Heart left ventricle (tissue), 16 donors: ENCODE data around the gene CYBRD1. TPM values are rescaled to one million over a fixed set of nuclear protein-coding genes. Genes with fewer than 3 reads are reported as not detected.

Source experiments
- ATAC-seq, 4 donors: fragments of 200-7000 bp; cut with Tn5 transposase; one replicate each; pipeline ENCODE4 v1.9.1; 2020 to 2022; ENCODE audit warnings: moderate library complexity in 4 of 4, mild to moderate bottlenecking in 3 of 4, moderate number of reproducible peaks in 1 of 4
- DNase-seq, 5 donors: peaks; one replicate each; pipeline ENCODE4 v3.0.0-alpha.2; 2020
- H3K27ac ChIP-seq, 12 donors: fragments of 200-600 bp; sonication (generic) in 4 of 12; one replicate each; pipeline versions ENCODE4 v1.5.0 to v1.8.0; 2016 to 2022; ENCODE audit warnings: mild to moderate bottlenecking in 2 of 12
- H3K27me3 ChIP-seq, 9 donors: fragments of 200-600 bp; sonication (generic) in 2 of 9; one replicate each; pipeline versions ENCODE4 v1.5.1 to v1.8.0; 2016 to 2022; ENCODE audit warnings: mild to moderate bottlenecking in 3 of 9
- H3K36me3 ChIP-seq, 9 donors: fragments of 200-600 bp; sonication (generic) in 2 of 9; one replicate each; pipeline versions ENCODE4 v1.5.0 to v1.8.0; 2018 to 2022; ENCODE audit warnings: mild to moderate bottlenecking in 2 of 9
- H3K4me1 ChIP-seq, 12 donors: fragments of 200-600 bp; sonication (generic) in 4 of 12; one replicate each; pipeline versions ENCODE4 v1.5.0 to v1.8.0; 2016 to 2022; ENCODE audit warnings: mild to moderate bottlenecking in 3 of 12
- H3K4me3 ChIP-seq, 12 donors: fragments of 200-600 bp; sonication (generic) in 4 of 12; one replicate each; pipeline versions ENCODE4 v1.5.0 to v1.8.0; 2017 to 2022; ENCODE audit warnings: mild to moderate bottlenecking in 9 of 12, moderate library complexity in 4 of 12
- H3K9me3 ChIP-seq, 12 donors: fragments of 200-600 bp; sonication (generic) in 4 of 12; one replicate each; pipeline versions ENCODE4 v1.5.0 to v1.8.0; 2016 to 2022; ENCODE audit warnings: mild to moderate bottlenecking in 1 of 12
- CTCF ChIP-seq, 12 donors: fragments of 200-600 bp; sonication (generic) in 4 of 12; IDR thresholded peaks; one replicate each; pipeline versions ENCODE4 v1.5.0 to v1.8.0; 2018 to 2022; ENCODE audit warnings: antibody characterized with exemption in 12 of 12, mild to moderate bottlenecking in 5 of 12
- POLR2A ChIP-seq, 2 donors: fragments of 450-650 bp; IDR thresholded peaks; one replicate each; pipeline ENCODE4 v1.6.1; 2017; ENCODE audit warnings: antibody characterized with exemption in 2 of 2, mild to moderate bottlenecking in 2 of 2, moderate library complexity in 2 of 2
- WGBS, 4 donors: extraction: QIAGEN DNeasy Blood & Tissue Kit in 2 of 4; methylation state at CpG; one replicate each; pipeline versions ENCODE4 v1.1.5 to v1.1.7; 2013 to 2018; 5-methylcytosine and 5-hydroxymethylcytosine counted together
- intact Hi-C, 10 donors: fragments of 100-400 bp; cut with DNase I; formaldehyde crosslinking; loops; one replicate each; pipeline versions ENCODE4 v1.11.1 to v1.14.2; 2022
- polyA plus RNA-seq, 2 donors: library from polyadenylated mRNA; stranded (reverse); fragments of 200-250 nt; gene quantifications; one replicate each; pipeline ENCODE4 v1.2.3, GENCODE V29; 2013
- total RNA-seq, 9 donors: library from RNA; depleted of rRNA in 2 of 9; stranded (reverse); fragments of >200 nt in 2 of 9; fragmentation: NEBNext Ultra II Directional in 3 of 9; extraction: Animal tissue kit (Norgen Biotek cat#: 25700) in 3 of 9; gene quantifications; one replicate each; pipeline versions ENCODE4 v1.1.0 to v1.2.4, GENCODE V29; 2016 to 2023
- donor health status: ischemic (EF 13 %, LVEDD 7.1; RV severe dilation, severe dysfunction).
- donor health status: healthy with polysubstance abuse.
- donor health status: DM: no; HTN: yes; CAD: no.
- donor health status: DM: no; HTN: no; CAD: no.
- donor health status: ischemic (EF 25% LVEDD 6.9; RV normal size, moderate dysfunction).
- donor health status: ischemic (EF 25% LVEDD 5.7; RV mildly dilated, moderate dysfunction).
- donor health status: healthy.
- donor health status: DM: yes; HTN: yes; CAD: no.
- donor health status: ischemic (EF 35%, LVEDD 5.7; RV mildly dilated, moderate dysfunction).
- donor health status: nonischemic (EF 11% LVEDD 7.7; RV severe dilation, severe dysfunction).
- donor health status: DM: yes; HTN: yes; CAD: no.
- donor health status: PGD.
- donor health status: ischemic (EF 29% LVEDD 5.4; RV normal size, mild dysfunction).
- donor health status: nonischemic (EF 23%, LVEDD 6.1; RV moderate dilation, normal function).

CYBRD1 gene
- total and polyA plus RNA-seq, 11 donors = 19.3 to 138 (median 47.9) TPM

GRCh38 chr2:171564463-171564862 is 42.2 kb downstream of the CYBRD1 start:
- H3K27me3 ChIP-seq = no peaks in the 10 kb centered on the region
- intact Hi-C loops = no loop called here
- no peaks in the 10 kb centered on the region for H3K4me1 ChIP-seq
- H3K27ac ChIP-seq = no peak overlapping the region
- 70 to 79% (median 74%) methylated on average over 5 of the region's 5 CpGs for WGBS, 4 donors
- no peak for TF ChIP-seq CTCF (IDR thresholded peaks at IDR 0.05)
- TF ChIP-seq POLR2A (IDR thresholded peaks at IDR 0.05) = no peak
- DNase-seq (no peak), ATAC-seq (no peak)
- no peaks in the 10 kb centered on the region for H3K9me3 ChIP-seq
- H3K36me3 ChIP-seq = no peaks in the 10 kb centered on the region
- H3K4me3 ChIP-seq = no peak overlapping the region

- Histone ChIP-seq H3K36me3 (no peaks in the 10 kb centered on the region), H3K4me1 (no peaks in the 10 kb centered on the region), H3K4me3 (no peak overlapping the region), H3K27ac (no peak overlapping the region), H3K9me3 (no peaks in the 10 kb centered on the region), H3K27me3 (no peaks in the 10 kb centered on the region)
- DNase-seq (no peak), ATAC-seq (no peak)
- 0 to 49% (median 0%) methylated on average over 1 of the region's 1 CpG for WGBS, 4 donors
- no peak for TF ChIP-seq CTCF (IDR thresholded peaks at IDR 0.05)
- TF ChIP-seq POLR2A (IDR thresholded peaks at IDR 0.05) = no peak
- intact Hi-C loops = no loop called here
These were observed 43.8 kb downstream of the CYBRD1 start for GRCh38 chr2:171566057-171566456.

- H3K4me1 ChIP-seq = no peaks in the 10 kb centered on the region
- intact Hi-C loops = no loop called here
- no peaks in the 10 kb centered on the region for H3K9me3 ChIP-seq
- WGBS, 4 donors = 90 to 96% (median 93%) methylated on average over 4 of the region's 4 CpGs
- ATAC-seq (no peak), DNase-seq (no peak)
- H3K27me3 ChIP-seq = peaks cover 0 to under 1% (median 0%) of the 10 kb centered on the region in 9 donors
- H3K36me3 ChIP-seq = no peaks in the 10 kb centered on the region
- H3K4me3 ChIP-seq = no peak overlapping the region
- H3K27ac ChIP-seq = no peak overlapping the region
- TF ChIP-seq POLR2A (IDR thresholded peaks at IDR 0.05) (no peak), CTCF (IDR thresholded peaks at IDR 0.05) (no peak)
These were observed 44.5 kb downstream of the CYBRD1 start for GRCh38 chr2:171566753-171567152.

GRCh38 chr2:171568089-171568488 is 45.8 kb downstream of the CYBRD1 start:
- no peak for DNase-seq
- 42 to 75% (median 59%) methylated on average over 3 of the region's 3 CpGs for WGBS, 4 donors
- H3K4me1 ChIP-seq = no peaks in the 10 kb centered on the region
- peaks cover 0 to 5% (median 0%) of the 10 kb centered on the region in 9 donors for H3K27me3 ChIP-seq
- no peak for TF ChIP-seq CTCF (IDR thresholded peaks at IDR 0.05)
- no peak for TF ChIP-seq POLR2A (IDR thresholded peaks at IDR 0.05)
- no peak for ATAC-seq
- H3K36me3 ChIP-seq = no peaks in the 10 kb centered on the region
- no peak overlapping the region for H3K27ac ChIP-seq
- H3K4me3 ChIP-seq = no peak overlapping the region
- no peaks in the 10 kb centered on the region for H3K9me3 ChIP-seq
- intact Hi-C loops = no loop called here
